GM12874 (cell line): ENCODE measurements around the gene ARHGAP22.

Experiments used
- CTCF ChIP-seq: IDR thresholded peaks from 2 replicates; pipeline ENCODE4 v1.5.1; 2011; ENCODE audit warnings: low read depth, mild to moderate bottlenecking, control low read depth, low read length, moderate library complexity; ENCODE audit not compliant: insufficient read depth

ARHGAP22 gene

GRCh38 chr10:48477616-48478015, 127.3 kb downstream of the ARHGAP22 start:
- TF ChIP-seq CTCF, result no peak

GRCh38 chr10:48477141-48477540, 127.7 kb downstream of the ARHGAP22 start:
- no peak for TF ChIP-seq CTCF

GRCh38 chr10:48476279-48476982, 128.4 kb downstream of the ARHGAP22 start:
- TF ChIP-seq CTCF, result no peak

- TF ChIP-seq CTCF, result no peak
Measured at GRCh38 chr10:48475943-48476278, 129.0 kb downstream of the ARHGAP22 start.

GRCh38 chr10:48474765-48475365, 130.0 kb downstream of the ARHGAP22 start:
- no peak for TF ChIP-seq CTCF

GRCh38 chr10:48473704-48474103, 131.2 kb downstream of the ARHGAP22 start:
- no peak for TF ChIP-seq CTCF

- no peak for TF ChIP-seq CTCF
Measured at GRCh38 chr10:48472501-48473069, 132.3 kb downstream of the ARHGAP22 start.
